ENCODE measurements around the gene PCDH9.

The PCDH9 gene

DNA sequence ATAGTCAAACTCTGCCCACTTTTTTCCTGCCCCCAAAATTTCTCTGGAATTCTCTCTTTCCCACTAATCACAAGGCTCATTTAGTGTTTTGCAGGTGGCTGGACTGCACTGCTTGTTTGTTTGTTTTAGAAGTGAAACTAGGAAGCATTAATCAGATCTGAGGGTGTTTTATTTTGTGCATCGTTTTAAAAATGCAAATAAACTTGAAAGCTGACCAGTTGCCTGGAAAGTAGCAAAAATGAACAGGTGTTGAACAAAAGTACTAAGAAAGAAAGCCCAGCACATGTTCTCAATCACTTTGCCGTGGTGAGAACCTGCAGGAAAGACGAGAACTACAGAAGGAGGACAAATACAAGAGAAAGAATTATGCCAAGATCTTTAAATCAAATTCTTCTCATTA lies 365.5 kb downstream of the PCDH9 start:
- TF ChIP-seq, protein P1, sequence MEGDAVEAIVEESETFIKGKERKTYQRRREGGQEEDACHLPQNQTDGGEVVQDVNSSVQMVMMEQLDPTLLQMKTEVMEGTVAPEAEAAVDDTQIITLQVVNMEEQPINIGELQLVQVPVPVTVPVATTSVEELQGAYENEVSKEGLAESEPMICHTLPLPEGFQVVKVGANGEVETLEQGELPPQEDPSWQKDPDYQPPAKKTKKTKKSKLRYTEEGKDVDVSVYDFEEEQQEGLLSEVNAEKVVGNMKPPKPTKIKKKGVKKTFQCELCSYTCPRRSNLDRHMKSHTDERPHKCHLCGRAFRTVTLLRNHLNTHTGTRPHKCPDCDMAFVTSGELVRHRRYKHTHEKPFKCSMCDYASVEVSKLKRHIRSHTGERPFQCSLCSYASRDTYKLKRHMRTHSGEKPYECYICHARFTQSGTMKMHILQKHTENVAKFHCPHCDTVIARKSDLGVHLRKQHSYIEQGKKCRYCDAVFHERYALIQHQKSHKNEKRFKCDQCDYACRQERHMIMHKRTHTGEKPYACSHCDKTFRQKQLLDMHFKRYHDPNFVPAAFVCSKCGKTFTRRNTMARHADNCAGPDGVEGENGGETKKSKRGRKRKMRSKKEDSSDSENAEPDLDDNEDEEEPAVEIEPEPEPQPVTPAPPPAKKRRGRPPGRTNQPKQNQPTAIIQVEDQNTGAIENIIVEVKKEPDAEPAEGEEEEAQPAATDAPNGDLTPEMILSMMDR (IDR thresholded peaks at IDR 0.05; ENCODE audit: borderline replicate concordance, insufficient read depth, low read depth, low read length), result no peak
- H3K4me3 ChIP-seq (ENCODE audit: low read depth, low read length), result no peak overlapping the region

GRCh38 chr13:66860878-66861417 lies 369.2 kb downstream of the PCDH9 start:
- TF ChIP-seq, protein P1 (IDR thresholded peaks at IDR 0.05; ENCODE audit: borderline replicate concordance, insufficient read depth, low read depth, low read length), result no peak
- no peak overlapping the region for H3K4me3 ChIP-seq (ENCODE audit: low read depth, low read length)

DNA sequence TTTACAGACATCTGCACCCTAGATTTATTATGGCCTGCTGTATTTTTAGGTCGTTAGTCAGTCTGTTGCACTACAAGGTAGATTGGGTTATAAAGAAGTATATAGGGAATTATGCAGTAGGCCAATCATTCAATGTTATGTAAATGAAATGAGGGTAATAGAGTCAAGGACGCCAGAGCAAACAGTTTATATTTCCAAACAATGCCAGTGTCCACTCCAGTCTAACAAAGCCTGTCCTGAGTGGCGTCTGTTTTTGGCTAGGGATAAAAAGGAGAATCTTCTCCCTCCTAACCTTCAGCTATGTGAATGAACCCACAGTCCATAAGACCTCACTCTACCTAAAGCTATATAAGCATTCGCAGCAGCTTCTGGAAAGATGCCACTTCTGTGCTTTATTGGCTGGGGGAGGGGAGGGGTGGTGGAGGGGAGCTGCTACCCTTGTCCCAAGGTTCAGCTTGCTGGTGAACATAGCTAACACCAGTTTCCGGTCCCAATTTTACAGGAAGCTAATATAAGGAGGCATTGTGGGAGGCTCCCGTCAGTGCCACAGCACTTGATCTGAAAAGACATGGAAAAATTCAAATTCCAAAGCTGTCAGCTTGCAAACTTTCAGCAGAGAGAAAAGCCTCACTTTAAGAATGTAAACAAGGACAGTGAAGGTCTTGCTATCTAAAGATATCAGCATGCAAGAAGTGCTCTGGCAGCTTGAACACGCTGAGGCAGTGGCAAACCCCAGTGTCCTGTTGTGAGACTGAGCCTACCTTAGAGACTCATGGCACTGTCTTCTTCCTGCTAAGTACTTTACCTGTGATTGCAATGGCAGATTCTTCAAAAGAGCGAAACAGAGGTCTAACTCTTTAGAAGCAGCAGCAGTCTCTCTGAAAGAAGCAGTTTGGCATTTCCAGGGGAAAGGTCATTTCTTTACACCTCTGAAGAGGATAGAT lies 369.9 kb downstream of the PCDH9 start:
- TF ChIP-seq, protein P1 (IDR thresholded peaks at IDR 0.05; ENCODE audit: borderline replicate concordance, insufficient read depth, low read depth, low read length), result no peak

DNA sequence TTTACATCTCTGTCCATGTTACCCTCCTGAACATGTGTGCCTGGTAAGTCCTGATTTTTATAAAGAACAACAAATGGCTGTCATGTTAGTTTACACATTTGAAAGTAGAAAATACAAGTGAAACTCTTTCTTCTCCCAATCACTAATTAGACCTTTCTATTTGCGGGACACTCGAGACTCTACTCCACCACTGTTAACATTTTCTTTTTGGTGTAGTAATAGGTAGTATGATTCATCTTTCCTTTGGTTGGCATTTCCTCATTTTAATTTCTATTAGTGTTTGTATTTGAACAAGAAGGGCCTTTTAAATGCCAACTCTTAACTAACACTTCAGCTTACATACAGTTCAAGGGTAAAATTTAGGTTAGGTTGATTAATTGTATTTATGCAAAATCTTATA lies 371.1 kb downstream of the PCDH9 start:
- TF ChIP-seq, protein P1 (IDR thresholded peaks at IDR 0.05; ENCODE audit: borderline replicate concordance, insufficient read depth, low read depth, low read length), result no peak
- H3K4me3 ChIP-seq (ENCODE audit: low read depth, low read length), result no peak overlapping the region

More for the DNA sequence above, 369.9 kb downstream of the PCDH9 start:
- H3K4me3 ChIP-seq (ENCODE audit: low read depth, low read length), result no peak overlapping the region

- TF ChIP-seq, protein P1 (IDR thresholded peaks at IDR 0.05; ENCODE audit: borderline replicate concordance, insufficient read depth, low read depth, low read length), result no peak
- H3K4me3 ChIP-seq (ENCODE audit: low read depth, low read length), result no peak overlapping the region
Observed at GRCh38 chr13:66858163-66858562, 372.0 kb downstream of the PCDH9 start.

GRCh38 chr13:66855131-66855530 lies 375.0 kb downstream of the PCDH9 start:
- H3K4me3 ChIP-seq (ENCODE audit: low read depth, low read length), result no peak overlapping the region

More at GRCh38 chr13:66855131-66855530, 375.0 kb downstream of the PCDH9 start:
- TF ChIP-seq, protein P1 (IDR thresholded peaks at IDR 0.05; ENCODE audit: borderline replicate concordance, insufficient read depth, low read depth, low read length), result no peak
